Measurements from ENCODE around the gene SPOCK2.

Gene SPOCK2

GRCh38 chr10:72026278-72027111 is 61.9 kb downstream of the SPOCK2 start:
- no peak for DNase-seq

- no peak for DNase-seq
Observed at GRCh38 chr10:72025832-72026231, 62.5 kb downstream of the SPOCK2 start.

- no peak for DNase-seq
Observed at GRCh38 chr10:72025400-72025799, 63.0 kb downstream of the SPOCK2 start.

GRCh38 chr10:72024596-72024995 is 63.8 kb downstream of the SPOCK2 start:
- no peak for DNase-seq

GRCh38 chr10:72022228-72022627 is 66.1 kb downstream of the SPOCK2 start:
- no peak for DNase-seq

GRCh38 chr10:72020914-72021809 is 67.2 kb downstream of the SPOCK2 start:
- DNase-seq: no peak

- DNase-seq: no peak
Observed at GRCh38 chr10:72019085-72019876, 69.1 kb downstream of the SPOCK2 start.

- no peak for DNase-seq
Observed at GRCh38 chr10:72016608-72017300, 71.6 kb downstream of the SPOCK2 start.

GRCh38 chr10:72015841-72016240 is 72.5 kb downstream of the SPOCK2 start:
- DNase-seq: no peak

- DNase-seq: no peak
Observed at GRCh38 chr10:72014785-72015480, 73.4 kb downstream of the SPOCK2 start.

- no peak for DNase-seq
Observed at GRCh38 chr10:72014197-72014596, 74.2 kb downstream of the SPOCK2 start.

GRCh38 chr10:72013202-72013945 is 75.0 kb downstream of the SPOCK2 start:
- DNase-seq: no peak

GRCh38 chr10:72012796-72013195 is 75.6 kb downstream of the SPOCK2 start:
- DNase-seq: no peak

GRCh38 chr10:72011976-72012512 is 76.3 kb downstream of the SPOCK2 start:
- DNase-seq: no peak

GRCh38 chr10:72011468-72011867 is 76.9 kb downstream of the SPOCK2 start:
- no peak for DNase-seq

- DNase-seq: no peak
Observed at GRCh38 chr10:72011016-72011415, 77.3 kb downstream of the SPOCK2 start.

- DNase-seq: no peak
Observed at GRCh38 chr10:72010234-72010973, 77.9 kb downstream of the SPOCK2 start.

- DNase-seq: no peak
Observed at GRCh38 chr10:72009425-72010081, 78.8 kb downstream of the SPOCK2 start.

GRCh38 chr10:72009051-72009424 is 79.3 kb downstream of the SPOCK2 start:
- DNase-seq: no peak

Data from activated gamma-delta T cell (primary cell).